Astrocyte of the spinal cord (primary cell): Measurements from ENCODE around the gene ZFAND3.

Experiments
- DNase-seq: peaks from one replicate; pipeline ENCODE4 v3.0.0; 2011; ENCODE audit warnings: low read depth, low spot score
- H3K4me3 ChIP-seq: 2 replicates; pipeline ENCODE4 v1.5.1; 2011; ENCODE audit warnings: low read depth, mild to moderate bottlenecking, low read length, moderate library complexity
- in situ Hi-C: cut with HindIII; loops from 2 replicates; pipeline ENCODE4 v1.10.0; 2017; ENCODE audit warnings: low sequenced_read_pairs
- TF ChIP-seq, protein P1 (sequence below): IDR thresholded peaks from 2 replicates; pipeline ENCODE4 v1.5.1; 2012; ENCODE audit warnings: low read depth, mild to moderate bottlenecking, low read length, inconsistent platforms

Gene ZFAND3

GRCh38 chr6:37787216-37787615 is 32.3 kb upstream of the ZFAND3 start:
- no peak overlapping the region for H3K4me3 ChIP-seq
- TF ChIP-seq, protein P1, sequence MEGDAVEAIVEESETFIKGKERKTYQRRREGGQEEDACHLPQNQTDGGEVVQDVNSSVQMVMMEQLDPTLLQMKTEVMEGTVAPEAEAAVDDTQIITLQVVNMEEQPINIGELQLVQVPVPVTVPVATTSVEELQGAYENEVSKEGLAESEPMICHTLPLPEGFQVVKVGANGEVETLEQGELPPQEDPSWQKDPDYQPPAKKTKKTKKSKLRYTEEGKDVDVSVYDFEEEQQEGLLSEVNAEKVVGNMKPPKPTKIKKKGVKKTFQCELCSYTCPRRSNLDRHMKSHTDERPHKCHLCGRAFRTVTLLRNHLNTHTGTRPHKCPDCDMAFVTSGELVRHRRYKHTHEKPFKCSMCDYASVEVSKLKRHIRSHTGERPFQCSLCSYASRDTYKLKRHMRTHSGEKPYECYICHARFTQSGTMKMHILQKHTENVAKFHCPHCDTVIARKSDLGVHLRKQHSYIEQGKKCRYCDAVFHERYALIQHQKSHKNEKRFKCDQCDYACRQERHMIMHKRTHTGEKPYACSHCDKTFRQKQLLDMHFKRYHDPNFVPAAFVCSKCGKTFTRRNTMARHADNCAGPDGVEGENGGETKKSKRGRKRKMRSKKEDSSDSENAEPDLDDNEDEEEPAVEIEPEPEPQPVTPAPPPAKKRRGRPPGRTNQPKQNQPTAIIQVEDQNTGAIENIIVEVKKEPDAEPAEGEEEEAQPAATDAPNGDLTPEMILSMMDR, result no peak
- in situ Hi-C loops, result no loop called here
- DNase-seq, result no peak

- TF ChIP-seq, protein P1, result no peak
- H3K4me3 ChIP-seq, result no peak overlapping the region
- no peak for DNase-seq
- in situ Hi-C loops, result no loop called here
Observed at GRCh38 chr6:37788259-37788658, 31.3 kb upstream of the ZFAND3 start.

DNA sequence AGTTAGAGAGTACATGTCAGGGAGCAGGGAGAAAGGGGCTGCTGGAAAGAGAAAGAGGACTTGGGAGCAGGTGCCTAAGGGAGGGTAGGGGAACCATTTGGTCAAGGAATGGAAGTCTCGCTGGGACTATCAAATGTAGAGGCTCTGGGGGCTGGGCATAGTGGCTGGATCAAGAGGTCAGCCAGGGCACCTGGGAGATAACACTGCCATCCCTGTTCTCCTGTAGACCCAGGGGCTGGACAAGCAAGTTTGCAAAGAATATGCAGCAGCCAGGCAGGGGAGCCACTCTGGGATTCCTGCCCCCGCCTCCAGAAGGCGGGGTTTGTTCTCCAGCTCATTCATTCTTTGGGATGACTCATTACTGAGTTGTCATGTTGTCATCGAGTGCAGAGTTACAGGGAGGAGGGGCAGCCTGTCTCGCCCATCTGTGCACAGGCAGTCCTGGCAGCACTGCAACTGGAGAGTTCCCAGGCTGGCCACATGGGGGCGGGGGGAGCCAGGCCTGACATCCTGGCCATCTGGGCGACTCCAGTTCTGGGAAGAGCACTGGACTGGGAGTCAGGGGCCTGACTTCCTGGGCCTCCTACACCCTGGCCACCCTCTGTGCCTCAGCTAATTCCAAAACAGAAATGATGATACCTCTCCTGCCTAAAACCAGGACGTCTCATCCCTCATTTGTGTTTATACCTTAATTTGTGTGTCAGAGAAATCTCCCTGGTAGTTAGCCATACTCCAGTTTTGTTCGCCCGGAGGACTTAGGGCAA is 28.2 kb upstream of the ZFAND3 start:
- in situ Hi-C loops, result no loop called here
- TF ChIP-seq, protein P1, result peak; percentile 94
- H3K4me3 ChIP-seq, result no peak overlapping the region
- peak; percentile 96 for DNase-seq

GRCh38 chr6:37792457-37793033 is 27.0 kb upstream of the ZFAND3 start:
- no peak overlapping the region for H3K4me3 ChIP-seq
- in situ Hi-C loops, result no loop called here
- TF ChIP-seq, protein P1, result no peak
- no peak for DNase-seq

DNA sequence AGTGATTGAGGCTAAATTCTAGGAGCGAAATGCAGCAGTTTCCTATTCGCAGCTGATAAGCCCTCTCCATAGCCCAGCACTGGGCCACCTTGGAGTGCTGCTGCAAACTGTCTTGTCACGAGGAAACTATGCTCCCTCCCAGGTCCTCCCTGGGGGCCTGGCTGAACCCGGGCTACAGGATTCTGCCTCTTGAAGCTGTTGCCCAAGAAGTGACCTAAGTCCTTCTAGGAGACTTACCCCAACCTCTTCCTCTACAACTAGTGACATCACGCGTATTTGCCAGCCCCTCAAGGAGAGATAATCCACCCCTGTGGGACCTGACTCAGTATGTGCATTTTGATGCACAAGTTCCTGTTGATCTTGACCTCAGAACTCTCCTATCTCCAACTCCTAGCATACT is 26.5 kb upstream of the ZFAND3 start:
- in situ Hi-C loops, result no loop called here
- no peak overlapping the region for H3K4me3 ChIP-seq
- no peak for DNase-seq
- TF ChIP-seq, protein P1, result no peak

- peak; percentile 39 for DNase-seq
- H3K4me3 ChIP-seq, result no peak overlapping the region
- TF ChIP-seq, protein P1, result no peak
- in situ Hi-C loops, result no loop called here
Observed at GRCh38 chr6:37794825-37795224, 24.7 kb upstream of the ZFAND3 start.
